ENCODE data around the gene C4A.

DNA sequence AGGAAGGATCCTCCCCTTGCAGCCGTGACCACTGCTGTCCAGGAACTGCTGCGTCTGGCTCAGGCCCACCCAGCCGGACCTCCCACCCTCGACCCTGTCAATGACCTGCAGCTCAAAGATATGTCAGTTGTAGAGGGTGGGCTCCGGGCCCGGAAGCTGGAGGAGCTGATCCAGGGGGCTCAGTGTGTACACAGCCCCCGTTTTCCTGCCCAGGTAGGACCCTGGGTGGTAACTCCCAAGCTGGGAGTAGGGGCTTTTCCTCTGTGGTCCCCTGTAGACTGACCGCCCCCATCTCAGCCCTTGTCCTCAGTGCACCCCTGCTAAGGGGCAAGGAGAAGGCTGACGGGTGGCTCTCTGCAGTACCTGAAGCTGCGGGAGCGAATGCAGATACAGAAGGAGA is 13.5 kb upstream of the C4A start:
- TF ChIP-seq, protein P1, sequence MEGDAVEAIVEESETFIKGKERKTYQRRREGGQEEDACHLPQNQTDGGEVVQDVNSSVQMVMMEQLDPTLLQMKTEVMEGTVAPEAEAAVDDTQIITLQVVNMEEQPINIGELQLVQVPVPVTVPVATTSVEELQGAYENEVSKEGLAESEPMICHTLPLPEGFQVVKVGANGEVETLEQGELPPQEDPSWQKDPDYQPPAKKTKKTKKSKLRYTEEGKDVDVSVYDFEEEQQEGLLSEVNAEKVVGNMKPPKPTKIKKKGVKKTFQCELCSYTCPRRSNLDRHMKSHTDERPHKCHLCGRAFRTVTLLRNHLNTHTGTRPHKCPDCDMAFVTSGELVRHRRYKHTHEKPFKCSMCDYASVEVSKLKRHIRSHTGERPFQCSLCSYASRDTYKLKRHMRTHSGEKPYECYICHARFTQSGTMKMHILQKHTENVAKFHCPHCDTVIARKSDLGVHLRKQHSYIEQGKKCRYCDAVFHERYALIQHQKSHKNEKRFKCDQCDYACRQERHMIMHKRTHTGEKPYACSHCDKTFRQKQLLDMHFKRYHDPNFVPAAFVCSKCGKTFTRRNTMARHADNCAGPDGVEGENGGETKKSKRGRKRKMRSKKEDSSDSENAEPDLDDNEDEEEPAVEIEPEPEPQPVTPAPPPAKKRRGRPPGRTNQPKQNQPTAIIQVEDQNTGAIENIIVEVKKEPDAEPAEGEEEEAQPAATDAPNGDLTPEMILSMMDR (IDR thresholded peaks at IDR 0.05), result no peak
- TF ChIP-seq POLR2A (IDR thresholded peaks at IDR 0.05) (no peak), EP300 (IDR thresholded peaks at IDR 0.05) (no peak)
